WTC11 (cell line): ENCODE results near the gene SLC36A1. TPM values are rescaled to one million over a fixed set of nuclear protein-coding genes. Genes with fewer than 3 reads are reported as not detected.
A peak's percentile ranks its signal among the peaks of the same experiment; 100 is the strongest.

Source experiments
- ATAC-seq: fragments of 200-7000 bp; cut with Tn5 transposase; 2 replicates; pipeline ENCODE4 v1.10.0; 2021; ENCODE audit warnings: mild to moderate bottlenecking, moderate library complexity
- CTCF ChIA-PET: fragments of 300-600 bp; sonication (Branson Sonifier 250); formaldehyde crosslinking; loops from one replicate; lab custom pipeline; 2021; ENCODE audit warnings: antibody characterized with exemption; lab: Charles Lee
- POLR2A ChIA-PET: fragments of 350-600 bp; sonication (Branson Sonifier 250); formaldehyde crosslinking; loops from one replicate; lab custom pipeline; 2021; ENCODE audit warnings: antibody characterized with exemption; lab: Charles Lee
- DNase-seq: peaks from one replicate; pipeline ENCODE4 v3.0.0; 2021; ENCODE audit warnings: low spot score
- H3K27ac Mint-ChIP-seq: 2 replicates; pipeline ENCODE4 v1.8.0; 2021; ENCODE audit warnings: mixed read lengths
- H3K27me3 Mint-ChIP-seq: 2 replicates; pipeline ENCODE4 v1.8.0; 2021; ENCODE audit warnings: low read depth, mild to moderate bottlenecking, moderate library complexity, mixed read lengths
- H3K36me3 Mint-ChIP-seq: 2 replicates; pipeline ENCODE4 v1.8.0; 2021; ENCODE audit warnings: mixed read lengths
- H3K4me1 Mint-ChIP-seq: 2 replicates; pipeline ENCODE4 v1.8.0; 2022; ENCODE audit warnings: mixed read lengths
- H3K4me3 Mint-ChIP-seq: 2 replicates; pipeline ENCODE4 v1.8.0; 2021; ENCODE audit warnings: mild to moderate bottlenecking, moderate library complexity, mixed read lengths
- H3K9me3 Mint-ChIP-seq: 2 replicates; pipeline ENCODE4 v1.8.0; 2021; ENCODE audit warnings: mixed read lengths
- CBFB ChIP-seq: sonication (generic); formaldehyde crosslinking; IDR thresholded peaks from 2 replicates; pipeline ENCODE4 v1.8.1; 2022; ENCODE audit warnings: mild to moderate bottlenecking, low read depth, missing genetic modification reagents
- E2F5 ChIP-seq: sonication (generic); formaldehyde crosslinking; IDR thresholded peaks from 2 replicates; pipeline ENCODE4 v1.8.1; 2022; ENCODE audit warnings: mild to moderate bottlenecking, moderate library complexity, missing genetic modification reagents
- NFYB ChIP-seq: sonication (generic); formaldehyde crosslinking; conservative IDR thresholded peaks from 2 replicates; pipeline ENCODE4 v1.8.0; 2022; ENCODE audit warnings: low read depth, missing genetic modification reagents
- PRRX2 ChIP-seq: fragments of 250-450 bp; sonication (Bioruptor Pico); IDR thresholded peaks from 2 replicates; pipeline ENCODE4 v1.8.0; 2021; ENCODE audit warnings: mild to moderate bottlenecking
- SMAD4 ChIP-seq: sonication (generic); formaldehyde crosslinking; IDR thresholded peaks from 2 replicates; pipeline ENCODE4 v1.8.0; 2022; ENCODE audit warnings: mild to moderate bottlenecking, missing genetic modification reagents
- ZNF121 ChIP-seq: sonication (generic); formaldehyde crosslinking; IDR thresholded peaks from 2 replicates; pipeline ENCODE4 v1.8.0; 2023; ENCODE audit warnings: missing genetic modification reagents
- ZNF263 ChIP-seq: sonication (generic); formaldehyde crosslinking; IDR thresholded peaks from 2 replicates; pipeline ENCODE4 v1.8.1; 2022; ENCODE audit warnings: low read depth, mild to moderate bottlenecking, moderate library complexity, missing genetic modification reagents
- ZNF396 ChIP-seq: fragments of 250-450 bp; sonication (Bioruptor Pico); IDR thresholded peaks from 2 replicates; pipeline ENCODE4 v1.8.0; 2021; ENCODE audit warnings: mild to moderate bottlenecking, moderate library complexity, borderline replicate concordance
- total RNA-seq: library from RNA; stranded (reverse); gene quantifications from 3 replicates; pipeline ENCODE4 v1.2.3, GENCODE V29; 2021
- TF ChIP-seq, protein P1 (sequence below): fragments of 200-600 bp; IDR thresholded peaks from 2 replicates; pipeline ENCODE4 v1.8.0; 2022; ENCODE audit warnings: antibody characterized with exemption
- TF ChIP-seq, protein P2 (sequence below): sonication (generic); formaldehyde crosslinking; IDR thresholded peaks from 2 replicates; pipeline ENCODE4 v1.8.1; 2023; ENCODE audit warnings: mild to moderate bottlenecking, missing genetic modification reagents
- TF ChIP-seq, protein P3 (sequence below): fragments of 250-450 bp; sonication (Bioruptor Pico); conservative IDR thresholded peaks from 2 replicates; pipeline ENCODE4 v1.9.0; 2021; ENCODE audit warnings: mild to moderate bottlenecking

Gene SLC36A1
- total RNA-seq, 1 experiment from 2014 or later, result 12.2 TPM

GRCh38 chr5:151463137-151464029 lies 16.0 kb downstream of the SLC36A1 start:
- H3K9me3 Mint-ChIP-seq, result no peaks in the 10 kb centered on the region
- DNase-seq (peak; percentile 72), ATAC-seq (peak; percentile 93)
- ChIA-PET POLR2A (no interaction called here), CTCF (interaction anchor here (0.5 to 2.0 kb wide), 26 partner anchors 11 to 276 kb away, joined by 3 to 31 read pairs (median 5); partner anchors contain the start of gene SLC36A1)
- H3K36me3 Mint-ChIP-seq, result peaks cover 18% of the 10 kb centered on the region
- H3K27me3 Mint-ChIP-seq, result no peaks in the 10 kb centered on the region
- no peaks in the 10 kb centered on the region for H3K4me1 Mint-ChIP-seq
- H3K27ac Mint-ChIP-seq, result no peak overlapping the region
- H3K4me3 Mint-ChIP-seq, result no peak overlapping the region
- no peak for TF ChIP-seq NFYB
- TF ChIP-seq, protein P1, sequence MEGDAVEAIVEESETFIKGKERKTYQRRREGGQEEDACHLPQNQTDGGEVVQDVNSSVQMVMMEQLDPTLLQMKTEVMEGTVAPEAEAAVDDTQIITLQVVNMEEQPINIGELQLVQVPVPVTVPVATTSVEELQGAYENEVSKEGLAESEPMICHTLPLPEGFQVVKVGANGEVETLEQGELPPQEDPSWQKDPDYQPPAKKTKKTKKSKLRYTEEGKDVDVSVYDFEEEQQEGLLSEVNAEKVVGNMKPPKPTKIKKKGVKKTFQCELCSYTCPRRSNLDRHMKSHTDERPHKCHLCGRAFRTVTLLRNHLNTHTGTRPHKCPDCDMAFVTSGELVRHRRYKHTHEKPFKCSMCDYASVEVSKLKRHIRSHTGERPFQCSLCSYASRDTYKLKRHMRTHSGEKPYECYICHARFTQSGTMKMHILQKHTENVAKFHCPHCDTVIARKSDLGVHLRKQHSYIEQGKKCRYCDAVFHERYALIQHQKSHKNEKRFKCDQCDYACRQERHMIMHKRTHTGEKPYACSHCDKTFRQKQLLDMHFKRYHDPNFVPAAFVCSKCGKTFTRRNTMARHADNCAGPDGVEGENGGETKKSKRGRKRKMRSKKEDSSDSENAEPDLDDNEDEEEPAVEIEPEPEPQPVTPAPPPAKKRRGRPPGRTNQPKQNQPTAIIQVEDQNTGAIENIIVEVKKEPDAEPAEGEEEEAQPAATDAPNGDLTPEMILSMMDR, result peak; percentile 66; the same call in 1 of the 2 replicates
- TF ChIP-seq ZNF396 (CRISPR knock-in tag), result no peak

DNA sequence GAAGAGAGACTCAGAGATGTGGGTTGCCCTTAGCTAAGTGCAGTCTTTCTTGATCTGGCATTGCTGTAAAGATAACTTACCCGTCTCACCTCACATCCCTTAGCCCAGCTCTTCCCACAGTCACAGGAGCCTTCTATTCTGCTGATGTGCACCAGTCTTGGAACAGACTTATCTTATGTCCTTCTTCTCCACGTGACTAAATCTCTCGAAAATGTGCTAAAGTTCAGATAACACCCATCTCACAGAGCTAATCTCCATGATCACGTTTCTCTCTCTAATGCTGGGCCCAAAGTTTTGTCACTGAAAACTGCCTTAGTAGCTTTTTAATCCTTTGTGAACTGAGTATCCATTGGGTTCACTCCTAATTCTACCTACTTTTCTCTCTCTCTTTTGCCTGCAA lies 16.7 kb downstream of the SLC36A1 start:
- ChIA-PET CTCF (interaction anchor here (0.7 to 2.0 kb wide), 24 partner anchors 11 to 275 kb away, joined by 3 to 31 read pairs (median 5); partner anchors contain the start of gene SLC36A1), POLR2A (no interaction called here)
- TF ChIP-seq, protein P2, sequence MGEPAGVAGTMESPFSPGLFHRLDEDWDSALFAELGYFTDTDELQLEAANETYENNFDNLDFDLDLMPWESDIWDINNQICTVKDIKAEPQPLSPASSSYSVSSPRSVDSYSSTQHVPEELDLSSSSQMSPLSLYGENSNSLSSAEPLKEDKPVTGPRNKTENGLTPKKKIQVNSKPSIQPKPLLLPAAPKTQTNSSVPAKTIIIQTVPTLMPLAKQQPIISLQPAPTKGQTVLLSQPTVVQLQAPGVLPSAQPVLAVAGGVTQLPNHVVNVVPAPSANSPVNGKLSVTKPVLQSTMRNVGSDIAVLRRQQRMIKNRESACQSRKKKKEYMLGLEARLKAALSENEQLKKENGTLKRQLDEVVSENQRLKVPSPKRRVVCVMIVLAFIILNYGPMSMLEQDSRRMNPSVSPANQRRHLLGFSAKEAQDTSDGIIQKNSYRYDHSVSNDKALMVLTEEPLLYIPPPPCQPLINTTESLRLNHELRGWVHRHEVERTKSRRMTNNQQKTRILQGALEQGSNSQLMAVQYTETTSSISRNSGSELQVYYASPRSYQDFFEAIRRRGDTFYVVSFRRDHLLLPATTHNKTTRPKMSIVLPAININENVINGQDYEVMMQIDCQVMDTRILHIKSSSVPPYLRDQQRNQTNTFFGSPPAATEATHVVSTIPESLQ (CRISPR knock-in tag), result no peak
- no peak for TF ChIP-seq SMAD4 (CRISPR knock-in tag)
- TF ChIP-seq NFYB, result no peak
- TF ChIP-seq ZNF121 (CRISPR knock-in tag), result no peak
- TF ChIP-seq, protein P3, sequence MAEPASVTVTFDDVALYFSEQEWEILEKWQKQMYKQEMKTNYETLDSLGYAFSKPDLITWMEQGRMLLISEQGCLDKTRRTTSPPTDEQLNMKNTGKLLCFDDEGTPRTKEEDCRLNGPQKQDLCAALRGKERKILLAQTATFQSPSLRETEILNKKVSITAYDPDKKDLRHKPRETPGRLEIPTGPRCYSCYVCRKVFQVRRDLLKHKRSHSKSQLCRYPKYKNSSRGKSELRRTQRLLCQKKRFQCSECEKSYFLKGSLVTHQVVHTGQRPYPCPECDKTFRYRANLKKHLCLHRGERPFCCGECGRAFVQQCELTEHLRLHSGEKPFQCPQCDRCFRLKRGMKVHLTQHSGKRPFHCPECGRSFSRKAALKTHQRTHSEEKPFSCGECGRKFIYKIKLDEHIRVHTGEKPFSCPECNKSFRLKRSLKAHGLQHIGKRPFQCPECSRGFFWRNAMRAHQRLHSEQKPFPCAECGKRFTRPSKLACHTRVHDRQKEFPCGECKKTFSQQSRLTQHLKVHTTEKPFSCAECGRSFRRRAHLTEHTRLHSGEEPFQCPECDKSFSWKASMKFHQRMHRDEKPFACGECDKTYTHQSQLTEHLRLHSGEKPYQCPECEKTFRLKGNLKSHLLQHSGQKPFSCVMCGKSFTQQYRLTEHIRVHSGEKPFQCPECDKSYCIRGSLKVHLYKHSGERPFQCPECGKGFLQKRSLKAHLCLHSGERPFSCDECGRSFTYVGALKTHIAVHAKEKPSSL, result no peak
- TF ChIP-seq PRRX2 (CRISPR knock-in tag), result no peak
- no peak for TF ChIP-seq E2F5 (CRISPR knock-in tag)
- no peaks in the 10 kb centered on the region for H3K4me1 Mint-ChIP-seq
- no peaks in the 10 kb centered on the region for H3K27me3 Mint-ChIP-seq
- peaks cover 18% of the 10 kb centered on the region for H3K36me3 Mint-ChIP-seq
- H3K4me3 Mint-ChIP-seq, result no peak overlapping the region
- H3K27ac Mint-ChIP-seq, result no peak overlapping the region
- no peaks in the 10 kb centered on the region for H3K9me3 Mint-ChIP-seq
- ATAC-seq, result no peak
- DNase-seq, result no peak

DNA sequence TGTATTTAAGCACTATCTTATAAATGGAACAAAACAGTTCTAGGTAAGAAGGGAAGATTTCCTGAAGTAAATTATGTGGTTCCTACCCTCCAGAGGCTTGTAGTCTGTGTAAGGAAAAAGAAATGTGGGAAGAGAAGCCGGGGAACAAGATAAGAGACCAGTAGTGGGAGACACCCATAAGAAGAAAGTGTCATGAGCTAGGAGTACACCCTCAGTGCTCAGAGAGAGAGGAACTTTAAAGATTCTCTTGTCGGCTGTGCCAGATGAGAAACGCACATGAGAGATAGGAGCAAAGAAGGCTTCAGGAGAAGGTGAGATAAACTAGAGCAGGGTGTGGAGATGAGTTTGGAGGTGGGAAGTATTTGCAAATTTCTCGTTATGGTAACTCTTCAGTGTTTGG lies 18.1 kb downstream of the SLC36A1 start:
- Mint-ChIP-seq H3K4me3 (no peak overlapping the region), H3K36me3 (peaks cover 18% of the 10 kb centered on the region), H3K4me1 (no peaks in the 10 kb centered on the region), H3K9me3 (no peaks in the 10 kb centered on the region), H3K27me3 (no peaks in the 10 kb centered on the region), H3K27ac (no peak overlapping the region)
- ChIA-PET CTCF (interaction anchor here (0.8 kb wide), 1 partner anchor 32 kb away, joined by 3 read pairs; no protein-coding TSS in a partner anchor), POLR2A (no interaction called here)
- ATAC-seq (no peak), DNase-seq (no peak)
- TF ChIP-seq CBFB (CRISPR knock-in tag), result no peak
- TF ChIP-seq, protein P3, result no peak
- no peak for TF ChIP-seq ZNF121 (CRISPR knock-in tag)
- TF ChIP-seq ZNF263, result no peak
